ENCODE data around the gene PAM.

Gene PAM

DNA sequence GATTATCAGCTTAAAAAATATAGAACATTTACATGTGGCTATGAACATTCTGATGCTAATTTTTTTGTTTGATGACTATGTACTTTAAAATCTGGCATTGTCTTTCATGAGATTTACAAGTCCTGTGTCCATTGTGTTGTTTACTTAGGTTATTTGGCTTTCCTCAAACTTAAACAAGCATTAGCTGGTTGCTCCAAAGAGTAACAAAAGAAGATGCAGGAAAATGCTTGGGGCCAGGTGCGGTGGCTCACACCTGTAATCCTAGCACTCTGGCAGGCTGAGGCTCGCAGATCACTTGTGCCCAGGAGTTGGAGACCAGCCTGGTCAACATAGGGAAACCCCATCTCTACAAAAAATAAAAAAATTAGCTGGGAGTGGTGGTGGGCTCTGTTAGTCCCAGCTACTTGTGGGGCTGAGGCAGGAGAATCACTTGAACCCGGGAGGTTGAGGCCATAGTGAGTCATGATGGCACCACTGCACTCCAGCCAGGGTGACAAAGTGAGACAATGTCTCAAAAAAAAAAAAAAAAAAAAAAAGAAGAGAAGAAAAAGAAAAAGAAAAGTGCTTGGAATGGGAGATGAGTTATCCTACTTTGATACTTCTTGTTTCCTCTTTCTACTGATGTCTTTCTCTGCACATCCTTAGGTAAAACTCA is 39.7 kb downstream of the PAM start:
- no peaks in the 10 kb centered on the region for H3K36me3 ChIP-seq
- no peaks in the 10 kb centered on the region for H3K27me3 ChIP-seq (ENCODE audit: insufficient read depth, low read depth, severe bottlenecking)
- DNase-seq = no peak
- H3K9me3 ChIP-seq (ENCODE audit: severe bottlenecking) = no peaks in the 10 kb centered on the region
- no peak overlapping the region for H3K27ac ChIP-seq
- H3K4me3 ChIP-seq (ENCODE audit: low read depth, low read length) = no peak overlapping the region
- no peak for TF ChIP-seq CTCF (IDR thresholded peaks at IDR 0.05; ENCODE audit: low read depth, low read length)

- H3K27me3 ChIP-seq (ENCODE audit: insufficient read depth, low read depth, severe bottlenecking) = no peaks in the 10 kb centered on the region
- H3K4me3 ChIP-seq (ENCODE audit: low read depth, low read length) = no peak overlapping the region
- TF ChIP-seq CTCF (IDR thresholded peaks at IDR 0.05; ENCODE audit: low read depth, low read length) = no peak
- H3K36me3 ChIP-seq = no peaks in the 10 kb centered on the region
- H3K9me3 ChIP-seq (ENCODE audit: severe bottlenecking) = no peaks in the 10 kb centered on the region
- no peak for DNase-seq
- no peak overlapping the region for H3K27ac ChIP-seq
Measured at GRCh38 chr5:102795526-102795925, 40.4 kb downstream of the PAM start.

DNA sequence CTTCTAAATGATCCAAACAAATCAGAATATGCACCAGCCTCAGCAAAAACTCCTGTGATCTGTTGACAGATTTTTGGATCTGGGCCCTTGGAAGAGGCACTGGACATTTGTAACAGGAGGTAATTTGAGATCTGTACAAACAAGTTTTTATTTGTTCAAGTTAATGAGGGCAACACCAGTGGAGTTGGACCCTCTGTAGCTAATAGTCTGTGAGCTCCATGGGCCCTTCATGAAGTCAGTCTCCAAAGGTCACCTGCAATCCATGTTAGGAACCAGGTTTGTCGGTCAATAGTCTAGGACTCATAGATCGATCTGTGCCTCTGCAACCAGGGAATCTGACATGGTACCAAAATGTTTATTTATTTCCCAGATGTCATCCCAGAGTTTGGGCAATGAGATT is 40.9 kb downstream of the PAM start:
- Histone ChIP-seq H3K27me3 (ENCODE audit: insufficient read depth, low read depth, severe bottlenecking) (no peaks in the 10 kb centered on the region), H3K27ac (no peak overlapping the region), H3K4me3 (ENCODE audit: low read depth, low read length) (no peak overlapping the region), H3K9me3 (ENCODE audit: severe bottlenecking) (no peaks in the 10 kb centered on the region), H3K36me3 (no peaks in the 10 kb centered on the region)
- no peak for DNase-seq
- TF ChIP-seq CTCF (IDR thresholded peaks at IDR 0.05; ENCODE audit: low read depth, low read length) = no peak

DNA sequence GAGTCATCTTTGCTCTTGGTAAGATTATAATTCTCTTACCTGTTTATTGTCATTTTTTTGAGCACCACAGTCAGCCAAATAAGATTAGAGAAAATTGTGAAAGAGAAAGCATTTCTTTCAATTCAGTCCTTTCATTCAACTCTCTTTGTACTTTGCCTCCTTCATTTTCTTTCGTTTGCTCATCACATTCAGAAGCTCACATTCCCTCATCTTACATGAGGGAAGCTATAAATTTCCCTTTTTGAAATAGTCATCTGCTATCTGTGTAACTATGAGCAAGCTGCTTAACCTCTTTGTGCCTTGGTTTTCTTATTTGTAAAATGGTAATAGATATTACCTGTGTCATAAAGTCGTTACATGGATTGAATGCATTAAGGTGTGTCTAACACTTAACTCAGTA is 41.4 kb downstream of the PAM start:
- DNase-seq = no peak

DNA sequence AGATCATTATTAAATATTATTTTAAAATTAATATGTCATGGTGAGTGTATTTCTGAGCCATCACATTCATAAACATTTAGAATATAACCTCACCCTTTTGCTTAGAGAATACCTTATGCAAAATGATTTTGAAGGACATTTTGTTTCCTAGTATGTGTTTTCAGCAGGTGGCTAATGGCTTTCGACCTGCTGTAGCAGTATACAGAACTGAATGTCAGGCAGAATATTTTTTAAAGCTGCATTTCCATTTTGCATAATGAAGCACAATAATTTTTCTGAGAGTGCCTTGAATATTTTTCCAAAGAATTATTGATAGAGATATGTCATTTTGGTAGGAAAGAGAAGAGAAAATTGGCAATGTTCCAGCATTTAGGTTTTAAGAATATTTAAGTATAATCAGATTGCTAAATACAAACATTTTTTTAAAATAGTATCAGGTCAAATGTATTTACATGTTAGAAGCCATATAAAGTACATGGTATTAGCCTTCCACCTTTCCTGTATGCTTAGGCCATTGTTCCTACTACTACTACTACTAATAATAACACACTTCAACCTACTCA is 42.3 kb downstream of the PAM start:
- no peak for DNase-seq
- TF ChIP-seq CTCF (IDR thresholded peaks at IDR 0.05; ENCODE audit: low read depth, low read length) = no peak

More for the DNA sequence above, 41.4 kb downstream of the PAM start:
- Histone ChIP-seq H3K4me3 (ENCODE audit: low read depth, low read length) (no peak overlapping the region), H3K9me3 (ENCODE audit: severe bottlenecking) (no peaks in the 10 kb centered on the region), H3K27ac (no peak overlapping the region), H3K27me3 (ENCODE audit: insufficient read depth, low read depth, severe bottlenecking) (no peaks in the 10 kb centered on the region), H3K36me3 (no peaks in the 10 kb centered on the region)
- no peak for TF ChIP-seq CTCF (IDR thresholded peaks at IDR 0.05; ENCODE audit: low read depth, low read length)

More for the DNA sequence above, 42.3 kb downstream of the PAM start:
- H3K9me3 ChIP-seq (ENCODE audit: severe bottlenecking) = no peaks in the 10 kb centered on the region
- no peak overlapping the region for H3K4me3 ChIP-seq (ENCODE audit: low read depth, low read length)
- H3K36me3 ChIP-seq = no peaks in the 10 kb centered on the region
- H3K27me3 ChIP-seq (ENCODE audit: insufficient read depth, low read depth, severe bottlenecking) = no peaks in the 10 kb centered on the region
- H3K27ac ChIP-seq = no peak overlapping the region

Measured in WERI-Rb-1 (cell line).